Measurements from ENCODE around the gene CTIF. TPM values are rescaled to one million over a fixed set of nuclear protein-coding genes. Genes with fewer than 3 reads are reported as not detected.

Gene CTIF
- total and polyA plus RNA-seq, 7 experiments from 2014 or later, result 1.3 to 11.2 (median 2.5) TPM; not detected in 2

DNA sequence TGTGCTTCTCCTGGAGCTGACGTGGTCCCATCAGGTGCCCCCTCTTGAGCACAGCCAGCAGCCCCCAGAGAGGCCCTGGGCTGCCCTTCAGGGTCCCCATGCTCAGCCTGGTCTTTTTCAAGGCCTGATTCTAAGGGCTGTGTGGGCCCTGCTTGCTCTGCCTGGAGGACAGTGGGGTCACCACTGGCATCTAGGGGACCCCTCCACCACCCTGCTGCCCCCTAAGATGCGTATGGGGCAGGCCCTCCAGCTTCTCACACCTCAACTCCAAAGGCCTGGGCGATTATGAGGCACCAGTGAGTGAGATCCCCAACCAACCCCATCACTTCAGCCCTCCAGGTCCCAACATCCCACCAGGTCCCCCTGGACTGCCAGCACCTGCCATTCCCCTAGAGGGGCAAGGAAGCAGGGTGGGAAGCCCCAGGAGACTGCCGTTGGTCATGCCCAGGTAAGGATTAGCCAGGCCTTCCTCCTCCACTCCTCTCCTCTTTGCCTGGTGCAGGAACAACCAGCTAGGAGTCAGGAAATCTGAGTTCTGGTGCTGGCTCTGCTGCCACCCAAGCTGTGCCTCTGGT is 297.5 kb downstream of the CTIF start:
- POLR2A ChIA-PET, result interaction anchor here (0.5 to 1.2 kb wide), 2 partner anchors 116 to 305 kb away, joined by 3 to 4 read pairs; no protein-coding TSS in a partner anchor
- Histone ChIP-seq H3K4me3 (ENCODE audit: low read length) (no peak overlapping the region), H3K4me1 (ENCODE audit: control insufficient read depth in 2 of 2, insufficient read depth in 2 of 2, low read length in 2 of 2) (peaks cover 75 to 94% of the 10 kb centered on the region in 2 donors), H3K9me3 (ENCODE audit: control insufficient read depth in 2 of 3, low read length in 3 of 3) (no peaks in the 10 kb centered on the region), H3K27ac (ENCODE audit: low read depth, low read length) (no peak overlapping the region), H3K27me3 (ENCODE audit: control insufficient read depth in 2 of 2, insufficient read depth in 2 of 2, low read length in 2 of 2) (no peaks in the 10 kb centered on the region), H3K36me3 (ENCODE audit: control insufficient read depth in 2 of 3, insufficient read depth in 3 of 3, low read length in 3 of 3) (no peaks in the 10 kb centered on the region)
- no peaks in the 10 kb centered on the region for H3K36me3 Mint-ChIP-seq
- peak overlapping the region in 2 of 10 donors; percentile 6 to 17 for H3K4me3 Mint-ChIP-seq
- H3K4me1 Mint-ChIP-seq, result peaks cover 57 to 88% (median 74%) of the 10 kb centered on the region in 7 donors
- DNase-seq (no peak), ATAC-seq (no peak)
- H3K27ac Mint-ChIP-seq, result peak overlapping the region in 4 of 9 donors; percentile 14 to 70 (median 54)
- intact Hi-C loops (cut with micrococcal nuclease), result no loop called here
- CTCF ChIA-PET, result no interaction called here
- no peaks in the 10 kb centered on the region for H3K9me3 Mint-ChIP-seq
- H3K27me3 Mint-ChIP-seq, result no peaks in the 10 kb centered on the region

DNA sequence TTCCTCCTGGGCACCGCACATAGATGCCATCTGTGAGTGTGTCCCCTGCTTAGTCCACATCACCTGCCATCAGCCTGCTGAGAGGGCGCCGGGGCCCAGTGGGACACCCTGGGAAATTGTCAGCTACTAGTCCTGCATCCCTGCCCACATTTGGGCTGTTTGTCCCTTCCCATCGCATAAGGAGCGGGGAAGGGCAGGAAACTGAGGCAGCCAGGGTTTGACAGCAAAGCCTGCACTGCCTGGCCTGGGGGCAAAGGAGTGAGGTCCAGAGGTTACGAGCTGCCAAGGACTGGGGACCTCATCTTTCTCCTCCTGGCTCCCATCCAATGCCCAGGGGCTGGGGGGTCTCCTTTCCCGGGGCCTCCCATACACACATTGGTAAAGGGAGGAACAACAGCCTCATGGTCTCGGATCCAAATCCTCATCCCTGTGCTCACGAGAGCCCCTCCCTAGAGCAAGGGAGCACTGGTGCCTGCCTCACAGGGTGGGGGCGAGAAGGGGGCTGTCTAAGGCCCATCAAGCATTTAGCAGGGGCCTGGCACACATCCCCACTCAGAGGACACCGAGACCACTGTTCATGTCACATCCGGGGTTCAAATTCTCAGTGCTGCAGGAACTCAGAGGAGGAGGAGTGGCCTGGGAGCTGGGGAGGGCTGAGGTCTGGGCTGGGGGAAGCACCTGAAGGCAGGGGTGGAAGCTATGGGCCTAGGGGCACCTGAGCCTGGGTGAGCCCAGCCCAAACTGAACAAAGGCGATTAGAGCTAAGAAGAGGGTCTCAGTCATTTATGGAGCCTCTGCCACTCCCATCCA is 298.2 kb downstream of the CTIF start:
- Histone ChIP-seq H3K9me3 (ENCODE audit: control insufficient read depth in 2 of 3, low read length in 3 of 3) (no peaks in the 10 kb centered on the region), H3K27me3 (ENCODE audit: control insufficient read depth in 2 of 2, insufficient read depth in 2 of 2, low read length in 2 of 2) (no peaks in the 10 kb centered on the region), H3K4me1 (ENCODE audit: control insufficient read depth in 2 of 2, insufficient read depth in 2 of 2, low read length in 2 of 2) (peaks cover 82 to 94% of the 10 kb centered on the region in 2 donors), H3K36me3 (ENCODE audit: control insufficient read depth in 2 of 3, insufficient read depth in 3 of 3, low read length in 3 of 3) (no peaks in the 10 kb centered on the region), H3K4me3 (ENCODE audit: low read length) (no peak overlapping the region), H3K27ac (ENCODE audit: low read depth, low read length) (no peak overlapping the region)
- ATAC-seq (no peak), DNase-seq (no peak)
- H3K9me3 Mint-ChIP-seq, result no peaks in the 10 kb centered on the region
- ChIA-PET POLR2A (interaction anchor here (0.5 kb wide), 1 partner anchor 306 kb away, joined by 3 read pairs; no protein-coding TSS in a partner anchor), CTCF (no interaction called here)
- H3K4me1 Mint-ChIP-seq, result peaks cover 59 to 93% (median 80%) of the 10 kb centered on the region in 7 donors
- peak overlapping the region in 3 of 9 donors; percentile 40 to 70 (median 70) for H3K27ac Mint-ChIP-seq
- intact Hi-C loops (cut with micrococcal nuclease), result no loop called here
- H3K4me3 Mint-ChIP-seq, result no peak overlapping the region
- H3K36me3 Mint-ChIP-seq, result no peaks in the 10 kb centered on the region
- no peaks in the 10 kb centered on the region for H3K27me3 Mint-ChIP-seq

DNA sequence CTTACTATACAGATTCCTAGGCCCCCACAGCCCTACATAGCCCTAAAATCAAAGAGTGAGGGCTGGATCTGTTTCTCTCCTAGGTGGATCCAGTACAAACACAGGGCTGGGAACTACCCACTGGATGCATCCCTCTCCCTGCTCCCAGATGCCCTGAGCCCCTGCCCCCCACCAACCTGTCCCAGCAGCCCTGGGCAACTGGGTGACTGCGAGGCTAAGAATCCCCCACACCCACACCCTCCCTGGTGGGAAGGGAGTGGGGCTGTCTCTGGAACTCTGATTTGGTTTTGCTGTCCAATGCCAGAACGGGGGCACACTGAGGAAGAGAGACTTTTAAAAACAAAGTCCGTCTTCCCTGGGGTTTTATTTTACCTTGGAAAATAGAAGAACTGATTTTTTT is 298.8 kb downstream of the CTIF start:
- no peaks in the 10 kb centered on the region for H3K36me3 ChIP-seq (ENCODE audit: control insufficient read depth in 2 of 3, insufficient read depth in 3 of 3, low read length in 3 of 3)
- H3K27me3 ChIP-seq (ENCODE audit: control insufficient read depth in 2 of 2, insufficient read depth in 2 of 2, low read length in 2 of 2), result no peaks in the 10 kb centered on the region
- no peaks in the 10 kb centered on the region for H3K9me3 ChIP-seq (ENCODE audit: control insufficient read depth in 2 of 3, low read length in 3 of 3)
- intact Hi-C loops (cut with micrococcal nuclease), result no loop called here
- Mint-ChIP-seq H3K9me3 (no peaks in the 10 kb centered on the region), H3K4me3 (no peak overlapping the region), H3K27ac (peak overlapping the region in 3 of 9 donors; percentile 39 to 65 (median 40)), H3K27me3 (no peaks in the 10 kb centered on the region), H3K36me3 (no peaks in the 10 kb centered on the region), H3K4me1 (peaks cover 54 to 93% (median 81%) of the 10 kb centered on the region in 7 donors)
- ATAC-seq, result no peak
- H3K4me1 ChIP-seq (ENCODE audit: control insufficient read depth in 2 of 2, insufficient read depth in 2 of 2, low read length in 2 of 2), result peaks cover 83 to 95% of the 10 kb centered on the region in 2 donors
- DNase-seq, result no peak
- POLR2A ChIA-PET, result no interaction called here
- no peak overlapping the region for H3K27ac ChIP-seq (ENCODE audit: low read depth, low read length)
- CTCF ChIA-PET, result no interaction called here
- no peak overlapping the region for H3K4me3 ChIP-seq (ENCODE audit: low read length)

DNA sequence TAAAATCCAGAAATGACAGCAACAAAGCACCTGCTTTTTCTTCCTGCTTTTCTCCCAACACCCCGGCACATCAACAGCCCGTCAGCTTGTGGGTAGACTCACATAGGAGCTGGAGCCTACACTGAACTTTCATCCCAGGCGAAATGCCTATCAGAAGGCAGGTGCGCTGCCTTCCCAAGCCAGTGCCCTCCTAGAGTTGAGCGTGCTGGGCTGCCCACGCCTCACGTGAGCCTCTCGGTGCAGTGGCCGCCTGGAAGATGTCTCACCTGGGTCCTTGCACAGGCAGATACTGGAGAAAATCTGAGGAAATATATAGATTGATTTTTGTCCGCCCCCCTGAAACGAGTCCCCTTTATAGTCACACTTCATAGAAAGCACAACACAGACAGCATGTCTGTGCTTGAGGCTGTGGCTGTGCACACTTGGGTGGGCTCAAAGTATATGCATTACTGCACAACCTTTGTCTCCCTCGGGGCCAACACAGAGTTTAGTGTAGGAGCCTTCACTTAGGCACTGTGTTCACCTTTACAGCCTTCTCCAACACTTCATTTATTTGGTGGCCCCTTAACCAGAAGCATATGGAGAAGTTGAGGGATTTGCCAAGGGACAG is 299.4 kb downstream of the CTIF start:
- DNase-seq (no peak), ATAC-seq (no peak)
- Mint-ChIP-seq H3K4me1 (peaks cover 50 to 92% (median 79%) of the 10 kb centered on the region in 7 donors), H3K27ac (peak overlapping the region in 8 of 9 donors; percentile 38 to 92 (median 55)), H3K9me3 (no peaks in the 10 kb centered on the region), H3K27me3 (no peaks in the 10 kb centered on the region), H3K4me3 (no peak overlapping the region), H3K36me3 (no peaks in the 10 kb centered on the region)
- Histone ChIP-seq H3K4me1 (ENCODE audit: control insufficient read depth in 2 of 2, insufficient read depth in 2 of 2, low read length in 2 of 2) (peaks cover 83 to 95% of the 10 kb centered on the region in 2 donors), H3K27ac (ENCODE audit: low read depth, low read length) (no peak overlapping the region), H3K36me3 (ENCODE audit: control insufficient read depth in 2 of 3, insufficient read depth in 3 of 3, low read length in 3 of 3) (no peaks in the 10 kb centered on the region), H3K27me3 (ENCODE audit: control insufficient read depth in 2 of 2, insufficient read depth in 2 of 2, low read length in 2 of 2) (no peaks in the 10 kb centered on the region), H3K9me3 (ENCODE audit: control insufficient read depth in 2 of 3, low read length in 3 of 3) (no peaks in the 10 kb centered on the region), H3K4me3 (ENCODE audit: low read length) (no peak overlapping the region)
- CTCF ChIA-PET, result no interaction called here
- POLR2A ChIA-PET, result interaction anchor here (0.7 kb wide), 1 partner anchor 100 kb away, joined by 3 read pairs; no protein-coding TSS in a partner anchor
- intact Hi-C loops (cut with micrococcal nuclease), result no loop called here

GRCh38 chr18:48838921-48839818 is 300.3 kb downstream of the CTIF start:
- ATAC-seq (no peak), DNase-seq (no peak)
- H3K27ac ChIP-seq (ENCODE audit: low read depth, low read length), result no peak overlapping the region
- no peaks in the 10 kb centered on the region for H3K9me3 Mint-ChIP-seq
- CTCF ChIA-PET, result no interaction called here
- peaks cover 84 to 95% of the 10 kb centered on the region in 2 donors for H3K4me1 ChIP-seq (ENCODE audit: control insufficient read depth in 2 of 2, insufficient read depth in 2 of 2, low read length in 2 of 2)
- peak overlapping the region; percentile 10 to 95 (median 63) for H3K27ac Mint-ChIP-seq
- H3K4me1 Mint-ChIP-seq, result peaks cover 52 to 91% (median 76%) of the 10 kb centered on the region in 7 donors
- peak overlapping the region in 9 of 10 donors; percentile 2 to 49 (median 34) for H3K4me3 Mint-ChIP-seq
- POLR2A ChIA-PET, result interaction anchor here (0.6 to 0.7 kb wide), 2 partner anchors 32 to 99 kb away, joined by 3 read pairs; no protein-coding TSS in a partner anchor
- no peaks in the 10 kb centered on the region for H3K9me3 ChIP-seq (ENCODE audit: control insufficient read depth in 2 of 3, low read length in 3 of 3)
- no peaks in the 10 kb centered on the region for H3K27me3 ChIP-seq (ENCODE audit: control insufficient read depth in 2 of 2, insufficient read depth in 2 of 2, low read length in 2 of 2)
- no peaks in the 10 kb centered on the region for H3K36me3 Mint-ChIP-seq
- no peak overlapping the region for H3K4me3 ChIP-seq (ENCODE audit: low read length)
- H3K27me3 Mint-ChIP-seq, result no peaks in the 10 kb centered on the region
- no peaks in the 10 kb centered on the region for H3K36me3 ChIP-seq (ENCODE audit: control insufficient read depth in 2 of 3, insufficient read depth in 3 of 3, low read length in 3 of 3)
- intact Hi-C loops (cut with micrococcal nuclease), result no loop called here

Measured in naive thymus-derived CD4-positive, alpha-beta T cell (primary cell).